NT2/D1 (cell line): ENCODE results near the gene PGP.

Experiments used
- YY1 ChIP-seq: IDR thresholded peaks from 2 replicates; pipeline ENCODE4 v1.6.1; 2011; ENCODE audit not compliant: insufficient read length, insufficient read depth
- ZNF274 ChIP-seq: IDR thresholded peaks from 2 replicates; pipeline ENCODE4 v1.6.1; 2011; ENCODE audit warnings: mild to moderate bottlenecking, low read depth, low read length

GRCh38 chr16:2210009-2210332 lies 4.7 kb downstream of the PGP start:
- no peak for TF ChIP-seq YY1
- no peak for TF ChIP-seq ZNF274
